H1 (cell line): Measurements from ENCODE around the gene LAMC3. TPM values are rescaled to one million over a fixed set of nuclear protein-coding genes. Genes with fewer than 3 reads are reported as not detected.

Experiments
- CTCF ChIA-PET: fragments of 300-600 bp; sonication (Branson Sonifier 250); formaldehyde crosslinking; loops from one replicate; lab custom pipeline; 2021; ENCODE audit not compliant: partially characterized antibody; lab: Charles Lee
- POLR2A ChIA-PET: fragments of 300-600 bp; sonication (Branson Sonifier 250); formaldehyde crosslinking; loops from one replicate; lab custom pipeline; 2021; ENCODE audit warnings: inconsistent platforms; ENCODE audit not compliant: partially characterized antibody; lab: Charles Lee
- DNase-seq, 2 experiments: peaks; one replicate each; pipeline versions ENCODE4 v3.0.0 to v3.0.0-alpha.2; 2010 to 2022; ENCODE audit warnings: low spot score in 2 of 2, low read depth in 1 of 2, mixed read lengths in 1 of 2
- FAIRE-seq: peaks from 2 replicates; lab custom pipeline; 2011; peaks lifted over from hg19 to GRCh38; lab: Jason Lieb, UNC
- H2AFZ ChIP-seq: 2 replicates; pipeline ENCODE4 v1.8.1; 2012; ENCODE audit warnings: low read length, inconsistent platforms
- H2AK5ac ChIP-seq: 2 replicates; pipeline ENCODE4 v1.6.1; 2013; ENCODE audit warnings: low read depth, low read length
- H2BK120ac ChIP-seq: replicated peaks from 2 replicates; pipeline ENCODE3; 2013; ENCODE audit warnings: low read depth, low read length, inconsistent platforms
- H2BK12ac ChIP-seq: 2 replicates; pipeline ENCODE4 v1.6.1; 2013; ENCODE audit warnings: low read depth, low read length
- H2BK15ac ChIP-seq: 2 replicates; pipeline ENCODE4 v1.6.1; 2013; ENCODE audit warnings: low read length
- H2BK20ac ChIP-seq: 2 replicates; pipeline ENCODE4 v1.6.1; 2013; ENCODE audit warnings: low read length
- H2BK5ac ChIP-seq: 2 replicates; pipeline ENCODE4 v1.6.1; 2013; ENCODE audit warnings: low read depth, low read length
- H3K14ac ChIP-seq: 2 replicates; pipeline ENCODE4 v1.6.1; 2013; ENCODE audit warnings: inconsistent platforms; ENCODE audit not compliant: insufficient read length
- H3K18ac ChIP-seq: 2 replicates; pipeline ENCODE4 v1.6.1; 2013; ENCODE audit warnings: low read length; ENCODE audit errors: extremely low read depth
- H3K23ac ChIP-seq: 2 replicates; pipeline ENCODE4 v1.6.1; 2013; ENCODE audit warnings: inconsistent platforms; ENCODE audit not compliant: insufficient read length
- H3K23me2 ChIP-seq: 2 replicates; pipeline ENCODE4 v1.6.1; 2013; ENCODE audit warnings: low read depth, low read length
- H3K27ac ChIP-seq: 2 replicates; pipeline ENCODE4 v1.6.1; 2011; ENCODE audit warnings: low read depth, low read length, inconsistent platforms
- H3K27me3 ChIP-seq, 4 experiments: replicated peaks in 1 of 4; 1 replicate in 1 of 4; 2 replicates in 3 of 4; pipeline versions ENCODE4 v1.6.1 to v1.8.1; 2011 to 2013; ENCODE audit warnings: low read length in 3 of 4, mild to moderate bottlenecking in 3 of 4, inconsistent platforms in 2 of 4, mixed read lengths in 2 of 4, moderate library complexity in 1 of 4; ENCODE audit not compliant: control insufficient read depth in 3 of 4, insufficient read depth in 3 of 4; ENCODE audit errors: extremely low read depth in 1 of 4
- H3K36me3 ChIP-seq, 4 experiments: 2 replicates each; pipeline versions ENCODE4 v1.6.1 to v1.8.1; 2011 to 2013; ENCODE audit warnings: mild to moderate bottlenecking in 4 of 4, low read length in 3 of 4, moderate library complexity in 2 of 4, control low read depth in 1 of 4, inconsistent platforms in 1 of 4; ENCODE audit not compliant: insufficient read depth in 4 of 4, control insufficient read depth in 2 of 4
- H3K4ac ChIP-seq: replicated peaks from 2 replicates; pipeline ENCODE3; 2013; ENCODE audit warnings: low read length, low read depth, mixed read lengths, inconsistent platforms; ENCODE audit not compliant: insufficient read length
- H3K4me1 ChIP-seq, 4 experiments: replicated peaks in 1 of 4; 1 replicate in 1 of 4; 2 replicates in 3 of 4; pipeline versions ENCODE4 v1.6.1 to v1.8.1; 2011 to 2013; ENCODE audit warnings: low read length in 3 of 4, inconsistent platforms in 2 of 4, mixed read lengths in 1 of 4; ENCODE audit not compliant: insufficient read depth in 4 of 4, control insufficient read depth in 3 of 4
- H3K4me2 ChIP-seq, 2 experiments: 2 replicates each; pipeline versions ENCODE4 v1.6.1 to v1.8.1; 2011 to 2013; ENCODE audit warnings: low read depth in 2 of 2, low read length in 2 of 2, control low read depth in 1 of 2, inconsistent platforms in 1 of 2, mild to moderate bottlenecking in 1 of 2; ENCODE audit not compliant: insufficient read depth in 1 of 2
- H3K4me3 ChIP-seq, 4 experiments: fragments of 200-600, 300-600 bp in 1 of 4; sonication (generic), shearing (Covaris generic), sonication (Bioruptor Twin) in 1 of 4; 2 replicates each; pipeline versions ENCODE4 v1.5.1 to v1.8.1; 2011 to 2016; ENCODE audit warnings: low read length in 4 of 4, low read depth in 3 of 4, control low read depth in 2 of 4, inconsistent platforms in 2 of 4, mild to moderate bottlenecking in 2 of 4, mixed read lengths in 1 of 4, moderate library complexity in 1 of 4; ENCODE audit not compliant: insufficient read depth in 2 of 4; ENCODE audit errors: extremely low read depth in 1 of 4
- H3K56ac ChIP-seq: replicated peaks from 2 replicates; pipeline ENCODE3; 2013; ENCODE audit warnings: low read depth, mild to moderate bottlenecking, mixed read lengths, low read length, inconsistent platforms; ENCODE audit not compliant: insufficient read length
- H3K79me1 ChIP-seq: 2 replicates; pipeline ENCODE4 v1.6.1; 2013; ENCODE audit warnings: low read depth, low read length, control low read depth
- H3K79me2 ChIP-seq, 2 experiments: 2 replicates each; pipeline versions ENCODE4 v1.6.1 to v1.8.1; 2012 to 2013; ENCODE audit warnings: low read length in 2 of 2, mild to moderate bottlenecking in 2 of 2, inconsistent platforms in 1 of 2; ENCODE audit not compliant: insufficient read depth in 2 of 2, control insufficient read depth in 1 of 2
- H3K9ac ChIP-seq, 4 experiments: replicated peaks in 1 of 4; 1 replicate in 1 of 4; 2 replicates in 3 of 4; pipeline versions ENCODE4 v1.6.1 to v1.8.1; 2011 to 2013; ENCODE audit warnings: low read depth in 3 of 4, low read length in 3 of 4, control low read depth in 2 of 4, mild to moderate bottlenecking in 2 of 4, moderate library complexity in 2 of 4, inconsistent platforms in 1 of 4; ENCODE audit errors: extremely low read depth in 1 of 4
- H3K9me3 ChIP-seq, 2 experiments: 2 replicates each; pipeline versions ENCODE4 v1.6.1 to v1.8.1; 2012 to 2013; ENCODE audit warnings: mild to moderate bottlenecking in 2 of 2, moderate library complexity in 2 of 2, control low read depth in 1 of 2, inconsistent platforms in 1 of 2, low read depth in 1 of 2, low read length in 1 of 2, mixed read lengths in 1 of 2; ENCODE audit not compliant: insufficient read depth in 2 of 2
- H4K20me1 ChIP-seq, 2 experiments: replicated peaks in 1 of 2; 2 replicates each; pipeline versions ENCODE3 to v1.8.1; 2011 to 2013; ENCODE audit warnings: inconsistent platforms in 2 of 2, low read length in 2 of 2, mild to moderate bottlenecking in 1 of 2; ENCODE audit not compliant: insufficient read depth in 2 of 2, control insufficient read depth in 1 of 2
- H4K5ac ChIP-seq: 2 replicates; pipeline ENCODE4 v1.6.1; 2013; ENCODE audit warnings: low read length, low read depth, mixed read lengths, inconsistent platforms; ENCODE audit not compliant: insufficient read length
- H4K8ac ChIP-seq: 2 replicates; pipeline ENCODE4 v1.8.0; 2013; ENCODE audit warnings: mild to moderate bottlenecking, moderate library complexity, low read length, inconsistent platforms; ENCODE audit not compliant: insufficient read depth; ENCODE audit errors: extremely low read depth
- H4K91ac ChIP-seq: replicated peaks from 2 replicates; pipeline ENCODE3; 2013; ENCODE audit warnings: low read length, mixed read lengths, inconsistent platforms; ENCODE audit not compliant: insufficient read length
- BACH1 ChIP-seq: IDR thresholded peaks from 2 replicates; pipeline ENCODE4 v1.6.1; 2012; ENCODE audit warnings: low read length, improper control_type of control experiment
- SRF ChIP-seq: IDR thresholded peaks from 2 replicates; pipeline ENCODE4 v1.6.1; 2011; ENCODE audit warnings: mild to moderate bottlenecking, low read depth, low read length, moderate library complexity
- TEAD4 ChIP-seq: IDR thresholded peaks from 2 replicates; pipeline ENCODE4 v1.6.1; 2012; ENCODE audit warnings: low read depth, low read length, inconsistent platforms, mixed read lengths
- WGBS, 2 experiments: shearing (Covaris generic) in 1 of 2; methylation state at CpG; one replicate each; pipeline versions ENCODE4 v1.1.6 to v1.1.7; 2013 to 2015; ENCODE audit warnings: low lambda C conversion rate in 2 of 2, mixed read lengths in 2 of 2, inconsistent platforms in 1 of 2, low coverage in 1 of 2, missing lambda C conversion rate in 1 of 2; ENCODE audit not compliant: insufficient replicate concordance in 2 of 2, insufficient coverage in 1 of 2, insufficient read length in 1 of 2; ENCODE audit errors: extremely low coverage in 1 of 2, missing lambda C conversion rate in 1 of 2; 5-methylcytosine and 5-hydroxymethylcytosine counted together
- polyA plus RNA-seq, 7 experiments: library from polyadenylated mRNA; depleted of rRNA in 3 of 7; stranded (reverse) in 5 of 7; unstranded in 2 of 7; fragments of >200 nt in 5 of 7; fragments of 200-250 nt in 2 of 7; gene quantifications; 1 replicate in 5 of 7; 2 replicates in 1 of 7; 4 replicates in 1 of 7; pipeline versions ENCODE4 v1.2.1 to v1.2.3, GENCODE V29; 2011 to 2013; ENCODE audit warnings: missing spikeins in 2 of 7, mixed read lengths in 2 of 7
- total RNA-seq: library from RNA; stranded (reverse); fragmentation: NEBNext Ultra II Directional; extraction: Animal tissue kit (Norgen Biotek cat#: 25700); gene quantifications from 2 replicates; pipeline ENCODE4 v1.2.1, GENCODE V29; 2021

LAMC3 gene
- total and polyA plus RNA-seq, 2 of the 8 experiments (the other 6 are each of a cell fraction or from before 2014, with no cell fraction given) = 9.3 to 12.3 TPM

DNA sequence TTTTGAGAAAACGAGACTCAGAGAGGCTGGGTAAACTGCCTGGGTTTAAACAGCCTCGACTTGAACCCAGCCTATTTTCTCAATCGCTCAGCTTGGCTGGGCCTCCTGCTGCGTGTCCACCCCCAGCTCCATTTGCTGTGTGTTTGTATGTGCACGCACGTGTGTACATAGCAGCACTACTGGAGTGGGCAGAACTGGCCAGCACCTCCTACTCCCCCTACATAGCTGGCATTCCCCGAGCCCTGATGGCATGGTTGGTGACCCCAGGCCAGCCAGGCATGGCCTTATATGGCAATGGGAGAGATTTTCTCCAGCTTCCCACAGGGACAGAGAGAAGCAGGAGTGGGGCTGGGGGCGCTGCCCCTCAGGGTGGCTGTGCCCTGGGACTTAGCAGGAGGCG, 91.5 kb downstream of the LAMC3 start:
- no peak overlapping the region for H3K14ac ChIP-seq
- no peak overlapping the region for H2AFZ ChIP-seq
- no peak for TF ChIP-seq BACH1
- TF ChIP-seq SRF = peak; percentile 98
- peak; percentile 91 for TF ChIP-seq TEAD4
- H3K56ac ChIP-seq = no peak overlapping the region
- H4K8ac ChIP-seq = no peak overlapping the region
- H3K23me2 ChIP-seq = peaks cover 5% of the 10 kb centered on the region
- no peak overlapping the region for H4K5ac ChIP-seq
- FAIRE-seq (no peak), DNase-seq (no peak)
- peak overlapping the region; percentile 60 for H3K18ac ChIP-seq
- H4K20me1 ChIP-seq = peaks cover 3 to 4% of the 10 kb centered on the region in 2 experiments
- peaks cover 0 to 18% of the 10 kb centered on the region in 2 experiments; a peak in 1 of 4 replicates for H3K79me2 ChIP-seq
- no peaks in the 10 kb centered on the region; a peak in 1 of 7 replicates for H3K27me3 ChIP-seq
- H3K23ac ChIP-seq = no peak overlapping the region
- no peak overlapping the region for H2AK5ac ChIP-seq
- peak overlapping the region; percentile 31 to 41 for H3K4me2 ChIP-seq
- H3K27ac ChIP-seq = peak overlapping the region; percentile 49; the same call in 1 of the 2 replicates
- 73% methylated on average over 9 of the region's 9 CpGs; no CpG with 5 or more reads in 1 of the 2 experiments for WGBS, 2 experiments
- H3K4me1 ChIP-seq = peaks cover 8 to 65% (median 49%) of the 10 kb centered on the region in 4 experiments
- H4K91ac ChIP-seq = peak overlapping the region; percentile 91
- peaks cover 0 to 20% (median 2%) of the 10 kb centered on the region in 4 experiments; a peak in 5 of 8 replicates for H3K36me3 ChIP-seq
- H3K9ac ChIP-seq = peak overlapping the region in 1 of 4 experiments; percentile 8; a peak in 2 of 7 replicates
- H3K79me1 ChIP-seq = peaks cover 8% of the 10 kb centered on the region
- ChIA-PET POLR2A (interaction anchor here (0.6 to 29.0 kb wide), 5 partner anchors 18 to 1651 kb away, joined by 3 to 751 read pairs (median 4); partner anchors contain the start of gene NUP214), CTCF (interaction anchor here (0.7 to 6.3 kb wide), 9 partner anchors 8 to 249 kb away, joined by 3 to 47 read pairs (median 4); partner anchors contain the start of gene NUP214)
- H2BK20ac ChIP-seq = no peak overlapping the region
- H2BK120ac ChIP-seq = no peak overlapping the region
- H3K9me3 ChIP-seq = no peaks in the 10 kb centered on the region
- H3K4ac ChIP-seq = peak overlapping the region; percentile 58
- peak overlapping the region; percentile 84 for H2BK5ac ChIP-seq
- H3K4me3 ChIP-seq = peak overlapping the region in 1 of 4 experiments; percentile 32; a peak in 1 of 8 replicates
- H2BK12ac ChIP-seq = peak overlapping the region; percentile 96
- H2BK15ac ChIP-seq = no peak overlapping the region
